Measurements from ENCODE around the gene CLASP1. TPM values are rescaled to one million over a fixed set of nuclear protein-coding genes. Genes with fewer than 3 reads are reported as not detected.

Gene CLASP1
- total RNA-seq, 6 experiments from 2014 or later, result 19.7 to 32.4 (median 24.1) TPM

- TF ChIP-seq POLR2A (IDR thresholded peaks at IDR 0.05) (no peak), CTCF (IDR thresholded peaks at IDR 0.05) (no peak)
- intact Hi-C loops (cut with DNase I), result no loop called here
- ATAC-seq (no peak), DNase-seq (no peak)
- Histone ChIP-seq H3K36me3 (peaks cover 0 to 40% (median 16%) of the 10 kb centered on the region in 4 donors), H3K4me3 (no peak overlapping the region), H3K9me3 (no peaks in the 10 kb centered on the region), H3K27me3 (no peaks in the 10 kb centered on the region), H3K27ac (no peak overlapping the region), H3K4me1 (no peaks in the 10 kb centered on the region)
- 94% methylated on average over 5 of the region's 5 CpGs for WGBS (ENCODE audit: insufficient coverage, low coverage, low lambda C conversion rate, missing lambda C conversion rate)
These were observed 260.9 kb downstream of the CLASP1 start for GRCh38 chr2:121388371-121388770.

- ATAC-seq (peak in 1 of 4 donors; percentile 28), DNase-seq (no peak)
- intact Hi-C loops (cut with DNase I), result no loop called here
- H3K36me3 ChIP-seq, result peaks cover 0 to 47% (median 18%) of the 10 kb centered on the region in 4 donors
- H3K27me3 ChIP-seq, result no peaks in the 10 kb centered on the region
- 56% methylated on average over 3 of the region's 5 CpGs for WGBS (ENCODE audit: insufficient coverage, low coverage, low lambda C conversion rate, missing lambda C conversion rate)
- H3K9me3 ChIP-seq, result no peaks in the 10 kb centered on the region
- TF ChIP-seq POLR2A (IDR thresholded peaks at IDR 0.05) (no peak), CTCF (IDR thresholded peaks at IDR 0.05) (no peak)
- H3K4me1 ChIP-seq, result no peaks in the 10 kb centered on the region
- H3K4me3 ChIP-seq, result no peak overlapping the region
- H3K27ac ChIP-seq, result no peak overlapping the region
These were observed 261.5 kb downstream of the CLASP1 start for GRCh38 chr2:121387591-121388325.

GRCh38 chr2:121386707-121387106, 262.6 kb downstream of the CLASP1 start:
- WGBS (ENCODE audit: insufficient coverage, low coverage, low lambda C conversion rate, missing lambda C conversion rate), result 66% methylated on average over 2 of the region's 2 CpGs
- no peaks in the 10 kb centered on the region for H3K27me3 ChIP-seq
- ATAC-seq (no peak), DNase-seq (no peak)
- TF ChIP-seq CTCF (IDR thresholded peaks at IDR 0.05) (no peak), POLR2A (IDR thresholded peaks at IDR 0.05) (no peak)
- H3K9me3 ChIP-seq, result no peaks in the 10 kb centered on the region
- H3K4me3 ChIP-seq, result no peak overlapping the region
- no peak overlapping the region for H3K27ac ChIP-seq
- intact Hi-C loops (cut with DNase I), result no loop called here
- H3K36me3 ChIP-seq, result peaks cover 0 to 56% (median 21%) of the 10 kb centered on the region in 4 donors
- no peaks in the 10 kb centered on the region for H3K4me1 ChIP-seq

GRCh38 chr2:121386102-121386501, 263.2 kb downstream of the CLASP1 start:
- no peak overlapping the region for H3K4me3 ChIP-seq
- intact Hi-C loops (cut with DNase I), result no loop called here
- H3K4me1 ChIP-seq, result no peaks in the 10 kb centered on the region
- no peak for DNase-seq
- H3K9me3 ChIP-seq, result no peaks in the 10 kb centered on the region
- no peak overlapping the region for H3K27ac ChIP-seq
- H3K36me3 ChIP-seq, result peaks cover 0 to 62% (median 23%) of the 10 kb centered on the region in 4 donors
- TF ChIP-seq POLR2A (IDR thresholded peaks at IDR 0.05) (no peak), CTCF (IDR thresholded peaks at IDR 0.05) (no peak)
- ATAC-seq, result no peak
- H3K27me3 ChIP-seq, result no peaks in the 10 kb centered on the region
